ENCODE measurements around the gene EML3. TPM values are rescaled to one million over a fixed set of nuclear protein-coding genes. Genes with fewer than 3 reads are reported as not detected.
"Not testable (repeated sequence)": the region's sequence is repeated elsewhere in the genome, so short reads cannot be mapped to it uniquely, and the experiment has no call there.

The EML3 gene
- total and polyA plus RNA-seq, 11 donors = 8.8 to 40.9 (median 15.3) TPM

DNA sequence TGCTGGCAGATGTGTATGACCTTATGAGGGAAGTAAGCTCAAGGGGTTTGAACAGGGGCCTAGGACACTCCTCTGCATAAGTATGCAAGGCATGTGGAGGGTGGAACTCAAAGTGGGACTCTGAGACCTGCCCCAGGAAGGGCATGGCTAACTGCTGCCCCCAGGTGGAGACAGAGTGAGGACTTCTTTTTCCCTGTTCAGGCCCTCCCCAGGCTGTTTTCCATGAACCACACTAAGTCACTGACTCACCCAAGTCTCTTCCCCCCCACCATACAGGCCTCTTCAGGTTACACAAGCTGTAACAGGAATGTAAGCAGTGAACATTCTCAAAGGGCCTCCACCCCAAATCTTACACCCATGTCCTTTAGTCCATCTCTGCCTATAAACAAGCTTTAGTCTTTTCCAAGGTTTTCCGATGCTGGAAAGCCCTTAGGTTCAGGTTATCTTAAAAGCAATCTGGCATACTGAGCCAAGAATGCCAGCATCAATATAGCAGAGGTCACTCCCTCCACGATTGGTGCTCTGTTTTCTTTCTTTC lies 51.9 kb downstream of the EML3 start:
- intact Hi-C loops (cut with DNase I) = loop anchor here in 9 of 10 donors (1.0 to 5.0 kb wide), 11 partner anchors 13 to 168 kb away; partner anchors contain the start of genes AHNAK (in 1 of the 9) and EEF1G (in 1 of the 9)
- Histone ChIP-seq H3K27ac (peak overlapping the region in 11 of 12 donors; percentile 55 to 86 (median 64)), H3K27me3 (no peaks in the 10 kb centered on the region), H3K9me3 (no peaks in the 10 kb centered on the region), H3K36me3 (peaks cover 0 to 77% (median 74%) of the 10 kb centered on the region in 9 donors), H3K4me1 (peaks cover 7 to 52% (median 33%) of the 10 kb centered on the region in 12 donors), H3K4me3 (no peak overlapping the region)
- peak; percentile 80 to 88 (median 84) for ATAC-seq
- DNase-seq = peak; percentile 86 to 92 (median 88)
- WGBS, 4 donors = 30 to 38% (median 35%) methylated on average over 2 of the region's 2 CpGs
- TF ChIP-seq CTCF (IDR thresholded peaks at IDR 0.05) = peak; percentile 74 to 88 (median 82)
- TF ChIP-seq POLR2A (IDR thresholded peaks at IDR 0.05) = no peak

GRCh38 chr11:62559626-62560025 lies 52.9 kb downstream of the EML3 start:
- not testable (repeated sequence) for H3K27me3 ChIP-seq, DNase-seq, ATAC-seq, H3K4me3 ChIP-seq, H3K9me3 ChIP-seq
- intact Hi-C loops (cut with DNase I) = loop anchor here (1.0 to 5.0 kb wide), 11 partner anchors 13 to 167 kb away; partner anchors contain the start of genes AHNAK (in 1 of the 10) and EEF1G (in 1 of the 10)
- WGBS, 4 donors = 73 to 82% (median 77%) methylated on average over 4 to 5 of the region's 5 CpGs
- peaks cover 0 to 67% (median 64%) of the 10 kb centered on the region in 9 donors for H3K36me3 ChIP-seq
- peak overlapping the region in 11 of 12 donors; percentile 55 to 86 (median 64) for H3K27ac ChIP-seq
- peaks cover 7 to 62% (median 43%) of the 10 kb centered on the region in 12 donors for H3K4me1 ChIP-seq

- DNase-seq (no peak), ATAC-seq (no peak)
- Histone ChIP-seq H3K4me3 (no peak overlapping the region), H3K9me3 (no peaks in the 10 kb centered on the region), H3K27me3 (no peaks in the 10 kb centered on the region), H3K27ac (peak overlapping the region in 9 of 12 donors; percentile 55 to 86 (median 64)), H3K4me1 (peaks cover 7 to 66% (median 48%) of the 10 kb centered on the region in 12 donors), H3K36me3 (peaks cover 0 to 63% (median 60%) of the 10 kb centered on the region in 9 donors)
- intact Hi-C loops (cut with DNase I) = loop anchor here in 1 of 10 donors (5.0 kb wide), 1 partner anchor 137 kb away; no protein-coding TSS in a partner anchor
- 82 to 84% (median 83%) methylated on average over 8 of the region's 8 CpGs for WGBS, 4 donors
- TF ChIP-seq CTCF (IDR thresholded peaks at IDR 0.05) (no peak), POLR2A (IDR thresholded peaks at IDR 0.05) (no peak)
Observed at GRCh38 chr11:62559204-62559603, 53.4 kb downstream of the EML3 start.

DNA sequence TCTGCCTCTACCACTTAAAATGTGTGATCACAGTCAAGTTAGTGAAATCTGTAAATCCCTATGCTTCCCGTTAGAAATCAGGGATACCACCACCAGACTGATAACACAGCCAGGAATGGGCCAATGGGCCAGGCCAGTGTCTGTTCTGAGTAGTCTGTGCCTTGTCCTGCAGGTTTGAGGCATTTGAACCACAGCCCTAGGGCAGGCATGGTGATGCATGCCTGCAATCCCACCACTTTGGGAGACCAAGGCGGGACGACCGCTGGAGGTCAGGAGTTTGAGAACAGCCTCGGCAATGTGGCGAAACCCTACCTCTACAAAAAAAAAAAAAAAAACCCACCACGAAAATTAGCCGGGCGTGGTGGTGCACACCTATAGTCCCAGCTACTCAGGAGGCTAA lies 53.9 kb downstream of the EML3 start:
- 89 to 93% (median 92%) methylated on average over 9 of the region's 9 CpGs for WGBS, 4 donors

More for the DNA sequence above, 53.9 kb downstream of the EML3 start:
- H3K4me1 ChIP-seq = peaks cover 10 to 72% (median 53%) of the 10 kb centered on the region in 12 donors
- no peaks in the 10 kb centered on the region for H3K27me3 ChIP-seq
- ATAC-seq (no peak), DNase-seq (peak in 1 of 5 donors; percentile 6)
- peak overlapping the region in 3 of 12 donors; percentile 62 to 93 (median 64) for H3K27ac ChIP-seq
- no peak overlapping the region for H3K4me3 ChIP-seq
- H3K9me3 ChIP-seq = no peaks in the 10 kb centered on the region
- H3K36me3 ChIP-seq = peaks cover 0 to 59% (median 56%) of the 10 kb centered on the region in 9 donors
- TF ChIP-seq CTCF (IDR thresholded peaks at IDR 0.05) (no peak), POLR2A (IDR thresholded peaks at IDR 0.05) (no peak)
- intact Hi-C loops (cut with DNase I) = loop anchor here in 1 of 10 donors (5.0 kb wide), 1 partner anchor 136 kb away; no protein-coding TSS in a partner anchor
